Measurements from ENCODE around the gene PRDM16.

Gene PRDM16

GRCh38 chr1:3078871-3079270 lies 9.9 kb downstream of the PRDM16 start:
- H3K18ac ChIP-seq (ENCODE audit: low read length): peak overlapping the region; percentile 78
- no peak overlapping the region for H3K14ac ChIP-seq (ENCODE audit: low read length)
- H3K4ac ChIP-seq (ENCODE audit: low read length): no peak overlapping the region
- DNase-seq (ENCODE audit: low spot score): no peak
- peak overlapping the region; percentile 35 for H2BK12ac ChIP-seq (ENCODE audit: low read length)
- H2AK5ac ChIP-seq (ENCODE audit: low read depth, low read length): peak overlapping the region; percentile 77
- no peak overlapping the region for H3K27ac ChIP-seq (replicated peaks; ENCODE audit: low read length)
- H3K9me3 ChIP-seq (replicated peaks in 1 of 2; ENCODE audit: control insufficient read depth in 2 of 2, insufficient read depth in 1 of 2, low read depth in 1 of 2, low read length in 2 of 2): no peaks in the 10 kb centered on the region
- H3K27me3 ChIP-seq (ENCODE audit: control insufficient read depth in 3 of 3, insufficient read depth in 3 of 3, low read depth in 1 of 3, low read length in 3 of 3): peaks cover 1 to 92% (median 15%) of the 10 kb centered on the region in 3 experiments
- H4K8ac ChIP-seq (ENCODE audit: low read depth, low read length): no peak overlapping the region
- no peak overlapping the region for H3K4me3 ChIP-seq (ENCODE audit: low read length in 2 of 2)
- H2BK5ac ChIP-seq (ENCODE audit: low read length): no peak overlapping the region
- no peak overlapping the region for H2BK120ac ChIP-seq (ENCODE audit: low read depth, low read length)
- H3K9ac ChIP-seq (ENCODE audit: low read depth, low read length, poor library complexity): no peak overlapping the region
- no peak overlapping the region for H2AFZ ChIP-seq (ENCODE audit: low read length)
- no peaks in the 10 kb centered on the region for H3K36me3 ChIP-seq (replicated peaks in 1 of 2; ENCODE audit: control insufficient read depth in 2 of 2, insufficient read depth in 2 of 2, low read length in 2 of 2)
- peak overlapping the region; percentile 32 for H3K23ac ChIP-seq (ENCODE audit: low read depth, low read length, poor library complexity)
- no peak overlapping the region for H4K91ac ChIP-seq (ENCODE audit: low read depth, low read length, poor library complexity)
- no CpG with 5 or more reads among the region's 24 CpGs for WGBS, 2 donors (ENCODE audit: extremely low coverage in 2 of 2, insufficient read length in 2 of 2, insufficient replicate concordance in 1 of 2)
- H3K4me1 ChIP-seq (ENCODE audit: control insufficient read depth in 2 of 2, insufficient read depth in 1 of 2, low read depth in 1 of 2, low read length in 2 of 2): peaks cover 0 to 29% of the 10 kb centered on the region in 2 donors
- no peak overlapping the region for H3K4me2 ChIP-seq (ENCODE audit: insufficient read depth, low read length, poor library complexity, severe bottlenecking)
- H2BK15ac ChIP-seq (ENCODE audit: low read length): peak overlapping the region; percentile 75
- H3K79me1 ChIP-seq (ENCODE audit: low read depth, low read length): peaks cover 21% of the 10 kb centered on the region

- Histone ChIP-seq H3K9ac (ENCODE audit: low read depth, low read length, poor library complexity) (no peak overlapping the region), H3K4ac (ENCODE audit: low read length) (no peak overlapping the region), H2AFZ (ENCODE audit: low read length) (no peak overlapping the region), H4K8ac (ENCODE audit: low read depth, low read length) (no peak overlapping the region), H3K4me3 (ENCODE audit: low read length in 2 of 2) (no peak overlapping the region), H3K79me1 (ENCODE audit: low read depth, low read length) (peaks cover 17% of the 10 kb centered on the region), H2BK15ac (ENCODE audit: low read length) (peak overlapping the region; percentile 75), H3K27me3 (ENCODE audit: control insufficient read depth in 3 of 3, insufficient read depth in 3 of 3, low read depth in 1 of 3, low read length in 3 of 3) (peaks cover 0 to 92% (median 8%) of the 10 kb centered on the region in 3 experiments), H2BK12ac (ENCODE audit: low read length) (no peak overlapping the region), H3K9me3 (replicated peaks in 1 of 2; ENCODE audit: control insufficient read depth in 2 of 2, insufficient read depth in 1 of 2, low read depth in 1 of 2, low read length in 2 of 2) (no peaks in the 10 kb centered on the region), H3K4me1 (ENCODE audit: control insufficient read depth in 2 of 2, insufficient read depth in 1 of 2, low read depth in 1 of 2, low read length in 2 of 2) (peaks cover 0 to 29% of the 10 kb centered on the region in 2 donors), H3K18ac (ENCODE audit: low read length) (peak overlapping the region; percentile 78), H4K91ac (ENCODE audit: low read depth, low read length, poor library complexity) (no peak overlapping the region), H3K36me3 (replicated peaks in 1 of 2; ENCODE audit: control insufficient read depth in 2 of 2, insufficient read depth in 2 of 2, low read length in 2 of 2) (no peaks in the 10 kb centered on the region), H3K27ac (replicated peaks; ENCODE audit: low read length) (no peak overlapping the region), H2AK5ac (ENCODE audit: low read depth, low read length) (peak overlapping the region; percentile 77), H2BK5ac (ENCODE audit: low read length) (no peak overlapping the region), H2BK120ac (ENCODE audit: low read depth, low read length) (no peak overlapping the region), H3K14ac (ENCODE audit: low read length) (no peak overlapping the region), H3K4me2 (ENCODE audit: insufficient read depth, low read length, poor library complexity, severe bottlenecking) (no peak overlapping the region), H3K23ac (ENCODE audit: low read depth, low read length, poor library complexity) (peak overlapping the region; percentile 32)
- WGBS, 2 donors (ENCODE audit: extremely low coverage in 2 of 2, insufficient read length in 2 of 2, insufficient replicate concordance in 1 of 2): no CpG with 5 or more reads among the region's 18 CpGs
- DNase-seq (ENCODE audit: low spot score): no peak
Measured at GRCh38 chr1:3079381-3080052, 10.5 kb downstream of the PRDM16 start.

DNA sequence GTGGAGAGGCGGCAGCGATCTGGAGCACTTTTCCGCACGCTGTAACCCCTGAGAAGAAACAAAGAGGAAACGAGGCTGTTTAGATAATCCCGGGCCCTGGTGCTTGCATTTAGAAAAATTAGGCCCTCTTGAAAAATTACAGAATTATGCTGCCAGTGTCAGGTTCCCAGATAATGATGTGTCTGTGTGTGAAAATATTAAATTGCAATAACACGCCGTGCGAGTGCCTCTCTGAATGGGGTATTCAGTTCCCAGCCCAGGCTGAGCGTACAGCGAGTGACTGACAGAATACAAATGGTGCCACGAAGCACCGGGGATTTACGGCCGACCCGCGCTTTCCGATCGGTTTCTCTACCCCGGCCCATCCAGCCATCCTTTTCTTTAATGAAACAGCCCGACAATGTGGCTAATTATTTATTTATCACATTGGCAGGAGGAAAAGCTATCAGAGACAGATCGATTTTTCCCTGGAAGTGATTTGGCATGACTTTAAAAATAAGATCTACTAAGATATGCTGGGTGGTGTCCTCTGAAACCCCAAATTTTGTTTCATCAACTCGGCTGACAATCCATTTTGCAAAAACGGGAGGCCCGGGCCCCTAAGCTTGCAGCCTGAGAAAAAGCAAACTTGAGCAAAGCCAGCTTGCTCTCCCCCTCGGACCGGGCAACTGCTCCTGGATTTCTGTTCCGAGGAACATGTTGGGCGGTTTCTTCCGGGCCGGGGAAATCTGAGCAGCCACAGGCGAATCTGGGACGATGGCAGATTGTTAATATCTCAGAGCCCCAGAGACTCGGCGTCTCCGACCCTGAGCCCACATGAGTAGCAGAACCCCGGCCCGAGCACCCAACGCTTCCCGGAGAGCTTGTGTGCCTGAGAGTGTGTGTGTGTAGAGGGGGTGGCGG lies 11.3 kb downstream of the PRDM16 start:
- Histone ChIP-seq H3K79me1 (ENCODE audit: low read depth, low read length) (peaks cover 14% of the 10 kb centered on the region), H3K4me1 (ENCODE audit: control insufficient read depth in 2 of 2, insufficient read depth in 1 of 2, low read depth in 1 of 2, low read length in 2 of 2) (peaks cover 0 to 26% of the 10 kb centered on the region in 2 donors), H3K36me3 (replicated peaks in 1 of 2; ENCODE audit: control insufficient read depth in 2 of 2, insufficient read depth in 2 of 2, low read length in 2 of 2) (no peaks in the 10 kb centered on the region), H3K9ac (ENCODE audit: low read depth, low read length, poor library complexity) (no peak overlapping the region), H2BK12ac (ENCODE audit: low read length) (no peak overlapping the region), H2BK15ac (ENCODE audit: low read length) (no peak overlapping the region), H2BK5ac (ENCODE audit: low read length) (no peak overlapping the region), H3K4ac (ENCODE audit: low read length) (no peak overlapping the region), H2AK5ac (ENCODE audit: low read depth, low read length) (peak overlapping the region; percentile 77), H4K8ac (ENCODE audit: low read depth, low read length) (no peak overlapping the region), H3K14ac (ENCODE audit: low read length) (no peak overlapping the region), H3K27ac (replicated peaks; ENCODE audit: low read length) (no peak overlapping the region), H3K23ac (ENCODE audit: low read depth, low read length, poor library complexity) (no peak overlapping the region), H3K4me2 (ENCODE audit: insufficient read depth, low read length, poor library complexity, severe bottlenecking) (no peak overlapping the region), H2AFZ (ENCODE audit: low read length) (no peak overlapping the region), H4K91ac (ENCODE audit: low read depth, low read length, poor library complexity) (no peak overlapping the region), H3K27me3 (ENCODE audit: control insufficient read depth in 3 of 3, insufficient read depth in 3 of 3, low read depth in 1 of 3, low read length in 3 of 3) (peaks cover 0 to 91% (median 4%) of the 10 kb centered on the region in 3 experiments), H3K4me3 (ENCODE audit: low read length in 2 of 2) (no peak overlapping the region), H3K18ac (ENCODE audit: low read length) (peak overlapping the region; percentile 74), H3K9me3 (replicated peaks in 1 of 2; ENCODE audit: control insufficient read depth in 2 of 2, insufficient read depth in 1 of 2, low read depth in 1 of 2, low read length in 2 of 2) (peaks cover 0 to under 1% of the 10 kb centered on the region in 2 donors), H2BK120ac (ENCODE audit: low read depth, low read length) (no peak overlapping the region)
- WGBS, 2 donors (ENCODE audit: extremely low coverage in 2 of 2, insufficient read length in 2 of 2, insufficient replicate concordance in 1 of 2): no CpG with 5 or more reads among the region's 41 CpGs
- no peak for DNase-seq (ENCODE audit: low spot score)

- no peak overlapping the region for H3K23ac ChIP-seq (ENCODE audit: low read depth, low read length, poor library complexity)
- peak overlapping the region; percentile 76 for H3K14ac ChIP-seq (ENCODE audit: low read length)
- no peak overlapping the region for H2AFZ ChIP-seq (ENCODE audit: low read length)
- WGBS, 2 donors (ENCODE audit: extremely low coverage in 2 of 2, insufficient read length in 2 of 2, insufficient replicate concordance in 1 of 2): no CpG with 5 or more reads among the region's 23 CpGs
- no peak overlapping the region for H3K9ac ChIP-seq (ENCODE audit: low read depth, low read length, poor library complexity)
- H3K4me1 ChIP-seq (ENCODE audit: control insufficient read depth in 2 of 2, insufficient read depth in 1 of 2, low read depth in 1 of 2, low read length in 2 of 2): peaks cover 0 to 28% of the 10 kb centered on the region in 2 donors
- H2AK5ac ChIP-seq (ENCODE audit: low read depth, low read length): peak overlapping the region; percentile 85
- no peak overlapping the region for H2BK120ac ChIP-seq (ENCODE audit: low read depth, low read length)
- H4K8ac ChIP-seq (ENCODE audit: low read depth, low read length): no peak overlapping the region
- H3K4ac ChIP-seq (ENCODE audit: low read length): no peak overlapping the region
- H3K18ac ChIP-seq (ENCODE audit: low read length): peak overlapping the region; percentile 67
- H4K91ac ChIP-seq (ENCODE audit: low read depth, low read length, poor library complexity): no peak overlapping the region
- no peak overlapping the region for H3K4me3 ChIP-seq (ENCODE audit: low read length in 2 of 2)
- peaks cover 0 to 91% (median 0%) of the 10 kb centered on the region in 3 experiments for H3K27me3 ChIP-seq (ENCODE audit: control insufficient read depth in 3 of 3, insufficient read depth in 3 of 3, low read depth in 1 of 3, low read length in 3 of 3)
- H2BK12ac ChIP-seq (ENCODE audit: low read length): peak overlapping the region; percentile 69
- H3K79me1 ChIP-seq (ENCODE audit: low read depth, low read length): peaks cover 9% of the 10 kb centered on the region
- no peak overlapping the region for H3K4me2 ChIP-seq (ENCODE audit: insufficient read depth, low read length, poor library complexity, severe bottlenecking)
- H3K36me3 ChIP-seq (replicated peaks in 1 of 2; ENCODE audit: control insufficient read depth in 2 of 2, insufficient read depth in 2 of 2, low read length in 2 of 2): no peaks in the 10 kb centered on the region
- DNase-seq (ENCODE audit: low spot score): no peak
- H2BK5ac ChIP-seq (ENCODE audit: low read length): peak overlapping the region; percentile 77
- H3K27ac ChIP-seq (replicated peaks; ENCODE audit: low read length): no peak overlapping the region
- H3K9me3 ChIP-seq (replicated peaks in 1 of 2; ENCODE audit: control insufficient read depth in 2 of 2, insufficient read depth in 1 of 2, low read depth in 1 of 2, low read length in 2 of 2): peaks cover 0 to 1% of the 10 kb centered on the region in 2 donors
- H2BK15ac ChIP-seq (ENCODE audit: low read length): peak overlapping the region; percentile 1
Measured at GRCh38 chr1:3081171-3081683, 12.2 kb downstream of the PRDM16 start.

Data from neuronal stem cell (in vitro differentiated cells).